Smooth muscle cell (in vitro differentiated cells): ENCODE data around the gene OMP. TPM values are rescaled to one million over a fixed set of nuclear protein-coding genes. Genes with fewer than 3 reads are reported as not detected.

ENCODE experiments used
- DNase-seq: peaks from one replicate; lab custom pipeline; 2025; ENCODE audit not compliant: unreplicated experiment; lab: John Stamatoyannopoulos, UW
- H2AFZ ChIP-seq: fragments of 200-600 bp; sonication (generic); 2 replicates; pipeline ENCODE4 v1.6.0; 2016; ENCODE audit warnings: antibody characterized with exemption, low read depth, mild to moderate bottlenecking
- H3F3A ChIP-seq: fragments of 200-600 bp; sonication (generic); 2 replicates; pipeline ENCODE4 v1.6.0; 2017; ENCODE audit warnings: antibody characterized with exemption, low read depth
- H3K27ac ChIP-seq: fragments of 200-600 bp; sonication (generic); 2 replicates; pipeline ENCODE4 v1.5.1; 2016; ENCODE audit warnings: low read depth, mild to moderate bottlenecking
- H3K27me3 ChIP-seq: fragments of 200-600 bp; sonication (generic); 2 replicates; pipeline ENCODE4 v1.6.1; 2016; ENCODE audit warnings: low read depth, mild to moderate bottlenecking
- H3K36me3 ChIP-seq: fragments of 200-600 bp; sonication (generic); 2 replicates; pipeline ENCODE4 v1.5.1; 2016; ENCODE audit warnings: low read depth
- H3K4me1 ChIP-seq: fragments of 200-600 bp; sonication (generic); 2 replicates; pipeline ENCODE4 v1.5.1; 2016; ENCODE audit warnings: low read depth
- H3K4me2 ChIP-seq: fragments of 200-600 bp; sonication (generic); 2 replicates; pipeline ENCODE4 v1.6.0; 2016; ENCODE audit warnings: mild to moderate bottlenecking
- H3K4me3 ChIP-seq: fragments of 200-600 bp; sonication (generic); 2 replicates; pipeline ENCODE4 v1.5.1; 2016; ENCODE audit warnings: mild to moderate bottlenecking
- H3K79me2 ChIP-seq: fragments of 200-600 bp; sonication (generic); 2 replicates; pipeline ENCODE4 v1.6.0; 2016; ENCODE audit warnings: low read depth, mild to moderate bottlenecking
- H3K9ac ChIP-seq: fragments of 200-600 bp; sonication (generic); 2 replicates; pipeline ENCODE4 v1.6.0; 2016; ENCODE audit warnings: low read depth
- H3K9me3 ChIP-seq: fragments of 200-600 bp; sonication (generic); replicated peaks from 2 replicates; pipeline ENCODE4 v1.5.1; 2016; ENCODE audit warnings: low read depth
- H4K20me1 ChIP-seq: fragments of 200-600 bp; sonication (generic); 2 replicates; pipeline ENCODE4 v1.6.0; 2016; ENCODE audit warnings: low read depth
- CTCF ChIP-seq: fragments of 200-600 bp; sonication (generic); IDR thresholded peaks from 2 replicates; pipeline ENCODE4 v1.5.1; 2017; ENCODE audit warnings: borderline replicate concordance, mild to moderate bottlenecking, antibody characterized with exemption; ENCODE audit not compliant: insufficient read depth, poor library complexity, severe bottlenecking
- WGBS: methylation state at CpG from one replicate; pipeline ENCODE4 v1.1.7; 2016; ENCODE audit warnings: low lambda C conversion rate; 5-methylcytosine and 5-hydroxymethylcytosine counted together
- polyA plus RNA-seq: library from polyadenylated mRNA; unstranded; fragments of >200 nt; fragmentation: Nextera tagmentation; extraction: Ambion mirVana; gene quantifications from 2 replicates; pipeline ENCODE4 v1.2.1, GENCODE V29; 2016
- total RNA-seq: library from RNA; depleted of rRNA; stranded (reverse); fragments of >200 nt; gene quantifications from 2 replicates; pipeline ENCODE4 v1.2.3, GENCODE V29; 2014

OMP gene
- total and polyA plus RNA-seq, 2 experiments from 2014 or later = not detected

GRCh38 chr11:77138106-77138649, 35.5 kb downstream of the OMP start:
- Histone ChIP-seq H3K4me1 (peaks cover 9% of the 10 kb centered on the region), H3K4me3 (no peak overlapping the region), H3K79me2 (no peaks in the 10 kb centered on the region), H3K4me2 (no peak overlapping the region), H3K27ac (no peak overlapping the region), H3F3A (no peaks in the 10 kb centered on the region), H3K9me3 (no peaks in the 10 kb centered on the region), H3K36me3 (no peaks in the 10 kb centered on the region), H3K9ac (no peak overlapping the region), H2AFZ (no peak overlapping the region), H3K27me3 (no peaks in the 10 kb centered on the region), H4K20me1 (no peaks in the 10 kb centered on the region)
- DNase-seq = no peak
- no peak for TF ChIP-seq CTCF
- 96% methylated on average over 36 of the region's 55 CpGs for WGBS

GRCh38 chr11:77139201-77139600, 36.6 kb downstream of the OMP start:
- Histone ChIP-seq H3K4me3 (no peak overlapping the region), H2AFZ (no peak overlapping the region), H3K79me2 (no peaks in the 10 kb centered on the region), H3K9me3 (no peaks in the 10 kb centered on the region), H3K27ac (no peak overlapping the region), H4K20me1 (no peaks in the 10 kb centered on the region), H3K4me1 (peaks cover 9% of the 10 kb centered on the region), H3K4me2 (no peak overlapping the region), H3K36me3 (no peaks in the 10 kb centered on the region), H3F3A (no peaks in the 10 kb centered on the region), H3K27me3 (no peaks in the 10 kb centered on the region), H3K9ac (no peak overlapping the region)
- WGBS = 94% methylated on average over 8 of the region's 8 CpGs
- no peak for DNase-seq
- no peak for TF ChIP-seq CTCF

GRCh38 chr11:77140231-77140851, 37.7 kb downstream of the OMP start:
- Histone ChIP-seq H3K27ac (no peak overlapping the region), H3F3A (no peaks in the 10 kb centered on the region), H3K79me2 (no peaks in the 10 kb centered on the region), H3K4me3 (no peak overlapping the region), H3K4me2 (peak overlapping the region; percentile 26), H3K36me3 (no peaks in the 10 kb centered on the region), H3K9ac (no peak overlapping the region), H3K27me3 (no peaks in the 10 kb centered on the region), H2AFZ (peak overlapping the region; percentile 21), H3K4me1 (peaks cover 9% of the 10 kb centered on the region), H4K20me1 (no peaks in the 10 kb centered on the region), H3K9me3 (no peaks in the 10 kb centered on the region)
- no peak for TF ChIP-seq CTCF
- DNase-seq = no peak
- 31% methylated on average over 8 of the region's 8 CpGs for WGBS

GRCh38 chr11:77141034-77141433, 38.4 kb downstream of the OMP start:
- Histone ChIP-seq H3K79me2 (no peaks in the 10 kb centered on the region), H3K4me2 (peak overlapping the region; percentile 26), H3K4me3 (no peak overlapping the region), H3K9ac (no peak overlapping the region), H3K27me3 (no peaks in the 10 kb centered on the region), H3K36me3 (no peaks in the 10 kb centered on the region), H2AFZ (no peak overlapping the region), H3F3A (no peaks in the 10 kb centered on the region), H3K27ac (no peak overlapping the region), H3K9me3 (no peaks in the 10 kb centered on the region), H4K20me1 (no peaks in the 10 kb centered on the region), H3K4me1 (peaks cover 9% of the 10 kb centered on the region)
- WGBS = 80% methylated on average over 4 of the region's 4 CpGs
- no peak for TF ChIP-seq CTCF
- no peak for DNase-seq
